H1 (cell line): Measurements from ENCODE around the gene CIAO2B. TPM values are rescaled to one million over a fixed set of nuclear protein-coding genes. Genes with fewer than 3 reads are reported as not detected.
A peak's percentile ranks its signal among the peaks of the same experiment; 100 is the strongest.

Experiments
- CTCF ChIA-PET: fragments of 300-600 bp; sonication (Branson Sonifier 250); formaldehyde crosslinking; loops from one replicate; lab custom pipeline; 2021; ENCODE audit not compliant: partially characterized antibody; lab: Charles Lee
- POLR2A ChIA-PET: fragments of 300-600 bp; sonication (Branson Sonifier 250); formaldehyde crosslinking; loops from one replicate; lab custom pipeline; 2021; ENCODE audit warnings: inconsistent platforms; ENCODE audit not compliant: partially characterized antibody; lab: Charles Lee
- DNase-seq, 2 experiments: peaks; one replicate each; pipeline versions ENCODE4 v3.0.0 to v3.0.0-alpha.2; 2010 to 2022; ENCODE audit warnings: low spot score in 2 of 2, low read depth in 1 of 2, mixed read lengths in 1 of 2
- FAIRE-seq: peaks from 2 replicates; lab custom pipeline; 2011; peaks lifted over from hg19 to GRCh38; lab: Jason Lieb, UNC
- H2AFZ ChIP-seq: 2 replicates; pipeline ENCODE4 v1.8.1; 2012; ENCODE audit warnings: low read length, inconsistent platforms
- H2AK5ac ChIP-seq: 2 replicates; pipeline ENCODE4 v1.6.1; 2013; ENCODE audit warnings: low read depth, low read length
- H2BK120ac ChIP-seq: replicated peaks from 2 replicates; pipeline ENCODE3; 2013; ENCODE audit warnings: low read depth, low read length, inconsistent platforms
- H2BK12ac ChIP-seq: 2 replicates; pipeline ENCODE4 v1.6.1; 2013; ENCODE audit warnings: low read depth, low read length
- H2BK15ac ChIP-seq: 2 replicates; pipeline ENCODE4 v1.6.1; 2013; ENCODE audit warnings: low read length
- H2BK20ac ChIP-seq: 2 replicates; pipeline ENCODE4 v1.6.1; 2013; ENCODE audit warnings: low read length
- H2BK5ac ChIP-seq: 2 replicates; pipeline ENCODE4 v1.6.1; 2013; ENCODE audit warnings: low read depth, low read length
- H3K14ac ChIP-seq: 2 replicates; pipeline ENCODE4 v1.6.1; 2013; ENCODE audit warnings: inconsistent platforms; ENCODE audit not compliant: insufficient read length
- H3K18ac ChIP-seq: 2 replicates; pipeline ENCODE4 v1.6.1; 2013; ENCODE audit warnings: low read length; ENCODE audit errors: extremely low read depth
- H3K23ac ChIP-seq: 2 replicates; pipeline ENCODE4 v1.6.1; 2013; ENCODE audit warnings: inconsistent platforms; ENCODE audit not compliant: insufficient read length
- H3K23me2 ChIP-seq: 2 replicates; pipeline ENCODE4 v1.6.1; 2013; ENCODE audit warnings: low read depth, low read length
- H3K27ac ChIP-seq: 2 replicates; pipeline ENCODE4 v1.6.1; 2011; ENCODE audit warnings: low read depth, low read length, inconsistent platforms
- H3K27me3 ChIP-seq, 4 experiments: replicated peaks in 1 of 4; 1 replicate in 1 of 4; 2 replicates in 3 of 4; pipeline versions ENCODE4 v1.6.1 to v1.8.1; 2011 to 2013; ENCODE audit warnings: low read length in 3 of 4, mild to moderate bottlenecking in 3 of 4, inconsistent platforms in 2 of 4, mixed read lengths in 2 of 4, moderate library complexity in 1 of 4; ENCODE audit not compliant: control insufficient read depth in 3 of 4, insufficient read depth in 3 of 4; ENCODE audit errors: extremely low read depth in 1 of 4
- H3K36me3 ChIP-seq, 4 experiments: 2 replicates each; pipeline versions ENCODE4 v1.6.1 to v1.8.1; 2011 to 2013; ENCODE audit warnings: mild to moderate bottlenecking in 4 of 4, low read length in 3 of 4, moderate library complexity in 2 of 4, control low read depth in 1 of 4, inconsistent platforms in 1 of 4; ENCODE audit not compliant: insufficient read depth in 4 of 4, control insufficient read depth in 2 of 4
- H3K4ac ChIP-seq: replicated peaks from 2 replicates; pipeline ENCODE3; 2013; ENCODE audit warnings: low read length, low read depth, mixed read lengths, inconsistent platforms; ENCODE audit not compliant: insufficient read length
- H3K4me1 ChIP-seq, 4 experiments: replicated peaks in 1 of 4; 1 replicate in 1 of 4; 2 replicates in 3 of 4; pipeline versions ENCODE4 v1.6.1 to v1.8.1; 2011 to 2013; ENCODE audit warnings: low read length in 3 of 4, inconsistent platforms in 2 of 4, mixed read lengths in 1 of 4; ENCODE audit not compliant: insufficient read depth in 4 of 4, control insufficient read depth in 3 of 4
- H3K4me2 ChIP-seq, 2 experiments: 2 replicates each; pipeline versions ENCODE4 v1.6.1 to v1.8.1; 2011 to 2013; ENCODE audit warnings: low read depth in 2 of 2, low read length in 2 of 2, control low read depth in 1 of 2, inconsistent platforms in 1 of 2, mild to moderate bottlenecking in 1 of 2; ENCODE audit not compliant: insufficient read depth in 1 of 2
- H3K4me3 ChIP-seq, 4 experiments: fragments of 200-600, 300-600 bp in 1 of 4; sonication (generic), shearing (Covaris generic), sonication (Bioruptor Twin) in 1 of 4; 2 replicates each; pipeline versions ENCODE4 v1.5.1 to v1.8.1; 2011 to 2016; ENCODE audit warnings: low read length in 4 of 4, low read depth in 3 of 4, control low read depth in 2 of 4, inconsistent platforms in 2 of 4, mild to moderate bottlenecking in 2 of 4, mixed read lengths in 1 of 4, moderate library complexity in 1 of 4; ENCODE audit not compliant: insufficient read depth in 2 of 4; ENCODE audit errors: extremely low read depth in 1 of 4
- H3K56ac ChIP-seq: replicated peaks from 2 replicates; pipeline ENCODE3; 2013; ENCODE audit warnings: low read depth, mild to moderate bottlenecking, mixed read lengths, low read length, inconsistent platforms; ENCODE audit not compliant: insufficient read length
- H3K79me1 ChIP-seq: 2 replicates; pipeline ENCODE4 v1.6.1; 2013; ENCODE audit warnings: low read depth, low read length, control low read depth
- H3K79me2 ChIP-seq, 2 experiments: 2 replicates each; pipeline versions ENCODE4 v1.6.1 to v1.8.1; 2012 to 2013; ENCODE audit warnings: low read length in 2 of 2, mild to moderate bottlenecking in 2 of 2, inconsistent platforms in 1 of 2; ENCODE audit not compliant: insufficient read depth in 2 of 2, control insufficient read depth in 1 of 2
- H3K9ac ChIP-seq, 4 experiments: replicated peaks in 1 of 4; 1 replicate in 1 of 4; 2 replicates in 3 of 4; pipeline versions ENCODE4 v1.6.1 to v1.8.1; 2011 to 2013; ENCODE audit warnings: low read depth in 3 of 4, low read length in 3 of 4, control low read depth in 2 of 4, mild to moderate bottlenecking in 2 of 4, moderate library complexity in 2 of 4, inconsistent platforms in 1 of 4; ENCODE audit errors: extremely low read depth in 1 of 4
- H3K9me3 ChIP-seq, 2 experiments: 2 replicates each; pipeline versions ENCODE4 v1.6.1 to v1.8.1; 2012 to 2013; ENCODE audit warnings: mild to moderate bottlenecking in 2 of 2, moderate library complexity in 2 of 2, control low read depth in 1 of 2, inconsistent platforms in 1 of 2, low read depth in 1 of 2, low read length in 1 of 2, mixed read lengths in 1 of 2; ENCODE audit not compliant: insufficient read depth in 2 of 2
- H4K20me1 ChIP-seq, 2 experiments: replicated peaks in 1 of 2; 2 replicates each; pipeline versions ENCODE3 to v1.8.1; 2011 to 2013; ENCODE audit warnings: inconsistent platforms in 2 of 2, low read length in 2 of 2, mild to moderate bottlenecking in 1 of 2; ENCODE audit not compliant: insufficient read depth in 2 of 2, control insufficient read depth in 1 of 2
- H4K5ac ChIP-seq: 2 replicates; pipeline ENCODE4 v1.6.1; 2013; ENCODE audit warnings: low read length, low read depth, mixed read lengths, inconsistent platforms; ENCODE audit not compliant: insufficient read length
- H4K8ac ChIP-seq: 2 replicates; pipeline ENCODE4 v1.8.0; 2013; ENCODE audit warnings: mild to moderate bottlenecking, moderate library complexity, low read length, inconsistent platforms; ENCODE audit not compliant: insufficient read depth; ENCODE audit errors: extremely low read depth
- H4K91ac ChIP-seq: replicated peaks from 2 replicates; pipeline ENCODE3; 2013; ENCODE audit warnings: low read length, mixed read lengths, inconsistent platforms; ENCODE audit not compliant: insufficient read length
- CEBPB ChIP-seq: IDR thresholded peaks from 2 replicates; pipeline ENCODE4 v1.6.1; 2012; ENCODE audit warnings: low read depth, low read length
- FOSL1 ChIP-seq: IDR thresholded peaks from 2 replicates; pipeline ENCODE4 v1.6.1; 2011; ENCODE audit warnings: mild to moderate bottlenecking, low read depth, low read length, moderate library complexity; ENCODE audit not compliant: insufficient read depth
- RAD21 ChIP-seq, 2 experiments: IDR thresholded peaks in 1 of 2; conservative IDR thresholded peaks in 1 of 2; 2 replicates each; pipeline ENCODE4 v1.6.1; 2011; ENCODE audit warnings: low read depth in 2 of 2, low read length in 2 of 2, improper control_type of control experiment in 1 of 2, inconsistent platforms in 1 of 2, mild to moderate bottlenecking in 1 of 2, moderate library complexity in 1 of 2
- SIN3A ChIP-seq, 2 experiments: IDR thresholded peaks in 1 of 2; conservative IDR thresholded peaks in 1 of 2; 2 replicates each; pipeline ENCODE4 v1.6.1; 2011 to 2012; ENCODE audit warnings: low read length in 2 of 2, improper control_type of control experiment in 1 of 2, low read depth in 1 of 2, mild to moderate bottlenecking in 1 of 2
- SUZ12 ChIP-seq: fragments of 200-600 bp; sonication (generic); IDR thresholded peaks from 2 replicates; pipeline ENCODE4 v1.6.1; 2012; ENCODE audit warnings: mild to moderate bottlenecking, inconsistent platforms, low read length, moderate library complexity, mixed read lengths
- TEAD4 ChIP-seq: IDR thresholded peaks from 2 replicates; pipeline ENCODE4 v1.6.1; 2012; ENCODE audit warnings: low read depth, low read length, inconsistent platforms, mixed read lengths
- WGBS, 2 experiments: shearing (Covaris generic) in 1 of 2; methylation state at CpG; one replicate each; pipeline versions ENCODE4 v1.1.6 to v1.1.7; 2013 to 2015; ENCODE audit warnings: low lambda C conversion rate in 2 of 2, mixed read lengths in 2 of 2, inconsistent platforms in 1 of 2, low coverage in 1 of 2, missing lambda C conversion rate in 1 of 2; ENCODE audit not compliant: insufficient replicate concordance in 2 of 2, insufficient coverage in 1 of 2, insufficient read length in 1 of 2; ENCODE audit errors: extremely low coverage in 1 of 2, missing lambda C conversion rate in 1 of 2; 5-methylcytosine and 5-hydroxymethylcytosine counted together
- polyA plus RNA-seq, 7 experiments: library from polyadenylated mRNA; depleted of rRNA in 3 of 7; stranded (reverse) in 5 of 7; unstranded in 2 of 7; fragments of >200 nt in 5 of 7; fragments of 200-250 nt in 2 of 7; gene quantifications; 1 replicate in 5 of 7; 2 replicates in 1 of 7; 4 replicates in 1 of 7; pipeline versions ENCODE4 v1.2.1 to v1.2.3, GENCODE V29; 2011 to 2013; ENCODE audit warnings: missing spikeins in 2 of 7, mixed read lengths in 2 of 7
- total RNA-seq: library from RNA; stranded (reverse); fragmentation: NEBNext Ultra II Directional; extraction: Animal tissue kit (Norgen Biotek cat#: 25700); gene quantifications from 2 replicates; pipeline ENCODE4 v1.2.1, GENCODE V29; 2021
- TF ChIP-seq, protein P1 (sequence below): IDR thresholded peaks from 2 replicates; pipeline ENCODE4 v1.6.1; 2012; ENCODE audit warnings: inconsistent platforms

The CIAO2B gene
- total and polyA plus RNA-seq, 2 of the 8 experiments (the other 6 are each of a cell fraction or from before 2014, with no cell fraction given) = 65.6 to 248 TPM

DNA sequence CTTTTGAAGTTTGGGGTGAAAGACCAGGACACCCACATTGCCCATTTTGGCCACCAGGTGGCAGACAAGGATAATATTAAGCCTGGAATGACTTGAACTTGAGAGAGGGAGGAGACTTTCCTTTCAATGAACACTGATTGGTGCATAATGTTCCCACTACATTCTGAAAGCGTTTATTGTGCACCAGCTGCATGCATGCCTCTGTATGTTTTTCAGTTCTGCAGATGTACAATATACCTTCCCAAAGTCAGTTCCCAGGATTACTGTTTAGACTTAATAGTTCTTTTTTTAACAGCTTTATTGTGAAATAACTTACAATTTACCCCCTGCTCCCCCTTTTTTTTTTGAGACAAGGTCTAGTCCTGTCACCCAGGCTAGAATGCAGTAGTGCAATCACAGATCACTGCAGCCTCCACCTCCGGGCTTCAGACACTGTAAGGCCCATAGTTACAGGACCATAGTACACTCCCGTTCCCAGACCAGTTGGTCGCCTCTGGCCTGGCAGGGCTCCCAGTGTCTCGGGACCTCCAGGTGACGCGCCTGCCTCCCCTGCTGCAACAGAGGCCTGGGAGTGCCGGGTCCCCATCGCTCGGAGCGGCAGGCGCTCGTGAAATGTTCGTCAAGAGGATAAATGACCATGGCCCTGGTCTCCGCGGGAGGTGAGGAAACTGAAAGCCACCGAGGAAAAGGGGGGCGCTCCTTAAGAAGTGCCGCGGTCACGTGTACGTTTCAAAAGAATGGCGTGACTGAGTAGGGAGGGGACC lies 13.3 kb upstream of the CIAO2B start:
- ChIA-PET CTCF (interaction anchor here (0.6 to 3.3 kb wide), 7 partner anchors 11 to 371 kb away, joined by 3 to 14 read pairs (median 4); partner anchors contain the start of gene CIAO2B), POLR2A (no interaction called here)
- peaks cover under 1 to 10% (median 5%) of the 10 kb centered on the region in 4 experiments; a peak in 4 of 8 replicates for H3K36me3 ChIP-seq
- peak overlapping the region; percentile 77 to 83 for H3K4me2 ChIP-seq
- no peak overlapping the region for H2BK20ac ChIP-seq
- H3K23ac ChIP-seq = no peak overlapping the region
- H3K27ac ChIP-seq = no peak overlapping the region
- no peaks in the 10 kb centered on the region for H3K79me2 ChIP-seq
- H2AK5ac ChIP-seq = no peak overlapping the region
- FAIRE-seq (peak; percentile 99), DNase-seq (peak; percentile 59 to 94)
- no peak overlapping the region for H4K91ac ChIP-seq
- no peaks in the 10 kb centered on the region for H3K79me1 ChIP-seq
- no peak overlapping the region for H2BK5ac ChIP-seq
- no peaks in the 10 kb centered on the region for H3K9me3 ChIP-seq
- WGBS, 2 experiments = 28% methylated on average over 17 of the region's 23 CpGs; no CpG with 5 or more reads in 1 of the 2 experiments
- no peak overlapping the region for H2AFZ ChIP-seq
- H3K4me3 ChIP-seq = peak overlapping the region; percentile 23 to 53 (median 27); a peak in 6 of 8 replicates
- peaks cover 0 to 1% of the 10 kb centered on the region in 2 experiments for H4K20me1 ChIP-seq
- no peak overlapping the region for H4K8ac ChIP-seq
- no peak overlapping the region for H3K4ac ChIP-seq
- H2BK12ac ChIP-seq = no peak overlapping the region
- H2BK15ac ChIP-seq = no peak overlapping the region
- no peak overlapping the region for H2BK120ac ChIP-seq
- no peak overlapping the region for H3K18ac ChIP-seq
- H3K56ac ChIP-seq = no peak overlapping the region
- peaks cover 0 to 5% (median 1%) of the 10 kb centered on the region in 4 experiments; a peak in 2 of 7 replicates for H3K4me1 ChIP-seq
- no peak overlapping the region for H4K5ac ChIP-seq
- H3K27me3 ChIP-seq = peaks cover 10 to 34% (median 32%) of the 10 kb centered on the region in 4 experiments
- peaks cover 2% of the 10 kb centered on the region; the same call in 1 of the 2 replicates for H3K23me2 ChIP-seq
- no peak overlapping the region for H3K9ac ChIP-seq
- no peak overlapping the region for H3K14ac ChIP-seq
- no peak for TF ChIP-seq SUZ12
- peak; percentile 44; the same call in 1 of the 2 replicates for TF ChIP-seq TEAD4
- TF ChIP-seq SIN3A (conservative IDR thresholded peaks at IDR 0.05 in 1 of 2, IDR thresholded peaks at IDR 0.05 in 1 of 2; ENCODE audit: low read depth in 1 of 2, low read length in 2 of 2) = 0 out of 4 replicates have a peak, but pooled peaks of 1 of the 2 experiments have one; percentile 43
- TF ChIP-seq RAD21 (IDR thresholded peaks at IDR 0.05 in 1 of 2, conservative IDR thresholded peaks at IDR 0.05 in 1 of 2; ENCODE audit: low read depth in 2 of 2, low read length in 2 of 2) = peak; percentile 76 to 81
- TF ChIP-seq FOSL1 = no peak
- no peak for TF ChIP-seq CEBPB
- TF ChIP-seq, protein P1, sequence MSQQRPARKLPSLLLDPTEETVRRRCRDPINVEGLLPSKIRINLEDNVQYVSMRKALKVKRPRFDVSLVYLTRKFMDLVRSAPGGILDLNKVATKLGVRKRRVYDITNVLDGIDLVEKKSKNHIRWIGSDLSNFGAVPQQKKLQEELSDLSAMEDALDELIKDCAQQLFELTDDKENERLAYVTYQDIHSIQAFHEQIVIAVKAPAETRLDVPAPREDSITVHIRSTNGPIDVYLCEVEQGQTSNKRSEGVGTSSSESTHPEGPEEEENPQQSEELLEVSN = no peak
